Neural cell (in vitro differentiated cells): ENCODE data around the gene KLHL6.

Source experiments
- CTCF ChIP-seq: fragments of 450-650 bp; IDR thresholded peaks from 2 replicates; pipeline ENCODE4 v1.5.1; 2014; ENCODE audit warnings: antibody characterized with exemption, mild to moderate bottlenecking, moderate library complexity; ENCODE audit not compliant: poor library complexity, severe bottlenecking
- EZH2 ChIP-seq: fragments of 200-600, 300-800 bp; shearing (Covaris generic), sonication (generic); IDR thresholded peaks from 2 replicates; pipeline ENCODE4 v1.6.1; 2014; ENCODE audit warnings: antibody characterized with exemption, low read length, borderline replicate concordance, mild to moderate bottlenecking; ENCODE audit not compliant: insufficient read depth, poor library complexity, severe bottlenecking
- MXI1 ChIP-seq: fragments of 450-650 bp; conservative IDR thresholded peaks from 2 replicates; pipeline ENCODE4 v1.6.1; 2014; ENCODE audit warnings: antibody characterized with exemption, mild to moderate bottlenecking; ENCODE audit not compliant: poor library complexity, severe bottlenecking
- POLR2AphosphoS5 ChIP-seq: IDR thresholded peaks from 2 replicates; pipeline ENCODE4 v1.6.1; 2012
- RAD21 ChIP-seq: fragments of 450-650 bp; conservative IDR thresholded peaks from 2 replicates; pipeline ENCODE4 v1.6.1; 2014; ENCODE audit warnings: antibody characterized with exemption, mild to moderate bottlenecking, moderate library complexity
- REST ChIP-seq: IDR thresholded peaks from 2 replicates; pipeline ENCODE4 v1.6.1; 2012; ENCODE audit warnings: borderline replicate concordance
- SMC3 ChIP-seq: fragments of 450-650 bp; conservative IDR thresholded peaks from 2 replicates; pipeline ENCODE4 v1.6.1; 2014; ENCODE audit warnings: antibody characterized with exemption, mild to moderate bottlenecking, moderate library complexity; ENCODE audit not compliant: poor library complexity
- TAF1 ChIP-seq: IDR thresholded peaks from 2 replicates; pipeline ENCODE4 v1.6.1; 2012; ENCODE audit warnings: low read depth

- TF ChIP-seq MXI1 (no peak), CTCF (no peak), TAF1 (no peak), SMC3 (no peak), REST (no peak), RAD21 (no peak), EZH2 (no peak), POLR2AphosphoS5 (no peak)
Observed at GRCh38 chr3:183583331-183584245, 28.1 kb upstream of the KLHL6 start.
